AG04449 (cell line): Measurements from ENCODE around the gene OR52K2.
"Not testable (repeated sequence)": the region's sequence is repeated elsewhere in the genome, so short reads cannot be mapped to it uniquely, and the experiment has no call there.

Experiments
- CTCF ChIA-PET: fragments of 350-600 bp; formaldehyde crosslinking; extraction: SDS; loops from one replicate; lab custom pipeline; 2021; ENCODE audit warnings: antibody characterized with exemption; lab: Yijun Ruan, JAX
- POLR2A ChIA-PET: fragments of 400-600, 350-600 bp; formaldehyde crosslinking; extraction: SDS; loops from one replicate; lab custom pipeline; 2020; ENCODE audit warnings: antibody characterized with exemption, inconsistent platforms; lab: Yijun Ruan, JAX
- DNase-seq: peaks from one replicate; pipeline ENCODE4 v3.0.0-alpha.2; 2010; ENCODE audit warnings: low read depth, low spot score
- H3K4me3 ChIP-seq: 2 replicates; pipeline ENCODE4 v1.5.1; 2011; ENCODE audit warnings: low read depth, mild to moderate bottlenecking, control low read depth, low read length
- TF ChIP-seq, protein P1 (sequence below): IDR thresholded peaks from one replicate; pipeline ENCODE4 v1.5.1; 2011; ENCODE audit warnings: mild to moderate bottlenecking, moderate library complexity, low read length, control low read depth, inconsistent platforms; ENCODE audit not compliant: insufficient read depth; ENCODE audit errors: missing control alignments

OR52K2 gene

DNA sequence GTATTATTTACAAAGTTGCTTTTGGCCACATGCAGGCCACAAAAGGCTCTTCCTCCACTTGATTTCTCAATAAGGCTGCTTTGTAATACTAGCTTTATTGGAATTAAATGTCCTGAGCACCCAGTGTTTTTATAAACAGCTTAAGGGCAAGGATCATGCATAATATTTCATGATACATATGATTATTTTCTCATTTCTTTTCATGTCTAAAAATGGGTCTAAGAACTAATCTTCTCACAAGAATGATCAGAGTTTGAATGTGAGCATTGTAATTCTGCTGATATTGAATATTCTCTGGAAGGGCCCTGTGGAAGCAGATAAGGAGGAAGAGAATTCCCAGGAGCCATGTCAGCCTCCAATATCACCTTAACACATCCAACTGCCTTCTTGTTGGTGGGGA is at the start of gene OR52K2:
OR52K2 (plus strand) TSS at position 301 of the 400 bp plus-strand sequence; CDS start at position 346, 45 bp downstream.
- ChIA-PET CTCF (no interaction called here), POLR2A (no interaction called here)
- TF ChIP-seq, protein P1, sequence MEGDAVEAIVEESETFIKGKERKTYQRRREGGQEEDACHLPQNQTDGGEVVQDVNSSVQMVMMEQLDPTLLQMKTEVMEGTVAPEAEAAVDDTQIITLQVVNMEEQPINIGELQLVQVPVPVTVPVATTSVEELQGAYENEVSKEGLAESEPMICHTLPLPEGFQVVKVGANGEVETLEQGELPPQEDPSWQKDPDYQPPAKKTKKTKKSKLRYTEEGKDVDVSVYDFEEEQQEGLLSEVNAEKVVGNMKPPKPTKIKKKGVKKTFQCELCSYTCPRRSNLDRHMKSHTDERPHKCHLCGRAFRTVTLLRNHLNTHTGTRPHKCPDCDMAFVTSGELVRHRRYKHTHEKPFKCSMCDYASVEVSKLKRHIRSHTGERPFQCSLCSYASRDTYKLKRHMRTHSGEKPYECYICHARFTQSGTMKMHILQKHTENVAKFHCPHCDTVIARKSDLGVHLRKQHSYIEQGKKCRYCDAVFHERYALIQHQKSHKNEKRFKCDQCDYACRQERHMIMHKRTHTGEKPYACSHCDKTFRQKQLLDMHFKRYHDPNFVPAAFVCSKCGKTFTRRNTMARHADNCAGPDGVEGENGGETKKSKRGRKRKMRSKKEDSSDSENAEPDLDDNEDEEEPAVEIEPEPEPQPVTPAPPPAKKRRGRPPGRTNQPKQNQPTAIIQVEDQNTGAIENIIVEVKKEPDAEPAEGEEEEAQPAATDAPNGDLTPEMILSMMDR: no peak
- H3K4me3 ChIP-seq: no peak within 1 kb of the TSS
- no peak for DNase-seq

DNA sequence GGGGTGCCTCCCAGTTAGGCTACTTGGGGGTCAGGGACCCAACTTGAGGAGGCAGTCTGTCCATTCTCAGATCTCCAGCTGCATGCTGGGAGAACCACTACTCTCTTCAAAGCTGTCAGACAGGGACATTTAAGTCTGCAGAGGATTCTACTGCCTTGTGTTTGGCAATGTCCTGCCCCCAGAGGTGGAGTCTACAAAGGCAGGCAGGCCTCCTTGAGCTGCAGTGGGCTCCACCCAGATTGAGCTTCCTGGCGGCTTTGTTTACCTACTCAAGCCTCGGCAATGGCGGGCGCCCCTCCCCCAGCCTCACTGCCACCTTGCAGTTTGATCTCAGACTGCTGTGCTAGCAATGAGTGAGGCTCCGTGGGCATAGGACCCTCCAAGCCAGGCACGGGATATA is 42.9 kb upstream of the OR52K2 start:
- DNase-seq, H3K4me3 ChIP-seq, CTCF ChIA-PET, POLR2A ChIA-PET: not testable (repeated sequence)

DNA sequence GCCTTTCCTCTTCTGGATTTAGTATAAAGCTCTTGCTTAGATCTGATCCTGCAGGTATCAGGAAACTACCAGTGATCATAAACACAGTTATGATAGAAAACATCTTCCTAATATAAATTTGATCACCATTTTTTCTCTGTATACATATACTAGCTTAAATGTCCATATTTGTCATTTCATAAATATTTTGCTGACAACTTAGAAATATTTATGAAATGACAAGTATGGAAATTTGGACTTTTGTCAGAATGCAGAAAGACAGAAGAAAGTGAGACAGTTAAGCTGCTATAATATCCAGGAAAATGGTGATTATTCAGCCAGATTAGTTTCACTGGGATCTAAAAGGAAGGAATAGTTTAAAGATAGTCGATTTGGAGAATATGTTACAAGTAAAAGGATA is 32.8 kb upstream of the OR52K2 start:
- TF ChIP-seq, protein P1: no peak
- POLR2A ChIA-PET: no interaction called here
- CTCF ChIA-PET: no interaction called here
- H3K4me3 ChIP-seq: no peak overlapping the region
- DNase-seq: no peak

DNA sequence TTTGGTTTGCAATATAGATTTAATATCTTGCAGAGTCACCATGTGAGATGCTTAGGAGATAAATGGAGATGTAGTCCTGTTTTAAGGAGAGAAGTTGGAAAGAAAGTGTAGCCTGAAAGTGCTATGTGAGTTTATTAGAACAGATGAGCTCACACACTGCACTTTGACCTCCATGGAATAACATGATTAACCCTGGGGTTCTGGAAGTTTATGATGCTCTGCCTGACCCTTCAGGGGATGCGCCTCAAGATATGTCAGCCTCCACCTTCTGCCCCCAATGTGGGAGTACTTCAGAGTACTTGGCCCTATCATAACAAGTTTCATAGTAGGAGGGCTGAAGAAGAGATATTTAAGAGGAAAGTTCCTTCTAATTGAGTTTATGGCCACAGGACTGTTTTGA is 32.3 kb upstream of the OR52K2 start:
- DNase-seq: no peak
- H3K4me3 ChIP-seq: no peak overlapping the region
- TF ChIP-seq, protein P1: no peak
- POLR2A ChIA-PET: no interaction called here
- CTCF ChIA-PET: no interaction called here

DNA sequence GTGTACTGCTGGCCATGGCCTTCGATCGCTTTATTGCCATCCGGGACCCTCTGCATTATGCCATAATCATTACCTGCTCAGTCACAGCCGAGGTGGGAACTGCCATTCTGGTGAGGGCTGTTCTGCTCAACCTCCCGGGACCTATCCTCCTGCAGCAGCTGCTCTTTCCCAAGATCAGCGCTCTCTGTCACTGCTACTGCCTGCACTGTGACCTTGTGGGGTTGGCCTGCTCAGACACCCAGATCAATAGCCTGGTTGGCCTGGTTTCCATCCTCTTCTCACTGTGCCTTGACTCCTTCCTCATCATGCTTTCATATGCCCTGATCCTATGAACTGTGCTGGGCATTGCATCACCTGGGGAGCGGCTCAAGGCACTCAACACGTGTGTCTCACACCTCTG is 30.7 kb upstream of the OR52K2 start:
- ChIA-PET POLR2A (no interaction called here), CTCF (no interaction called here)
- TF ChIP-seq, protein P1: no peak
- DNase-seq: no peak
- no peak overlapping the region for H3K4me3 ChIP-seq

DNA sequence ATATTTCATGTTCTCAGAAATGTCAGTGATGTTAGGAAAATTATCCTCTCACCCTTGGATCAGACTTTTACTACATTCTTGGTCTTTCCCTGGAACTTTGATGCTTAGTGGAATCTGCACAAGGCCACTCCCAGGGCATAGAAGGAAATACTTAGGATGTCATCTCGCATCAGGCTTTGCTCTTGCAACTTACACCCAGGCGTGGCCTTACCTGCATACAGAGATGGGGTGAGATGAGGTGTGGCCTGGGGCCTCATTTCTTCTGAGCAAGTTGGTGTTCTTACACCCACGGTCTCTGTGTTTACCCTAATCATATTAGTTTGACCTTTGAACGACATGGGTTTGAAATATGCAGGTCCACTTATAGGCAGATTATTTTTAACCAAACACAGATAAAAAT is 19.0 kb upstream of the OR52K2 start:
- H3K4me3 ChIP-seq: no peak overlapping the region
- TF ChIP-seq, protein P1: no peak
- ChIA-PET POLR2A (no interaction called here), CTCF (no interaction called here)
- DNase-seq: no peak

DNA sequence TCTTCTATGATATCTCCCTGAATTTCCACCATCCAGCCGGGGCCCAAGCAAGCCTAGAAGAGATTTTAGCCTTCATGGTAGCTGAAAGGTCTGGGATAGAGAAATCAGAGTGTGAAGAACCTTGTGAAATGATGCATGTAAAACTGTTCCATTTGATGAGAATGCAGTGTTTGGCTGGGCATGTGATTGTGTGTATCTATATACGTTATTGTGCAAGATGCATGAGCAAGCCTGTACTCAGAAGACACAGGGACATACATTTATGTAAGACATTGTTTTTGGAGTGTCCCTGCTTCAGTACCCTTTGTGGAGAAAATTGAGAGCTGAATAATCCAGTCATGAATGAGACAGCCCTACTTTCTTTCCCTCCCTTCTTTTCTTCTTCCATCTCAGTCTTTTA is 15.2 kb upstream of the OR52K2 start:
- POLR2A ChIA-PET: no interaction called here
- CTCF ChIA-PET: no interaction called here
- TF ChIP-seq, protein P1: no peak
- H3K4me3 ChIP-seq: no peak overlapping the region
- DNase-seq: no peak
